SU-DHL-6 (cell line): ENCODE results near the gene PRSS58.

Experiments
- H2AFZ ChIP-seq: fragments of 200-600 bp; sonication (generic); 2 replicates; pipeline ENCODE4 v1.6.1; 2014; ENCODE audit warnings: low read depth, mild to moderate bottlenecking, moderate library complexity, mixed read lengths, antibody characterized with exemption, low read length; ENCODE audit not compliant: severe bottlenecking
- H3F3A ChIP-seq: fragments of 200-600 bp; shearing (Covaris generic); 2 replicates; pipeline ENCODE4 v1.6.0; 2016; ENCODE audit warnings: antibody characterized with exemption, mild to moderate bottlenecking; ENCODE audit not compliant: insufficient read depth
- H3K27ac ChIP-seq: fragments of 200-600 bp; sonication (generic); 2 replicates; pipeline ENCODE4 v1.5.1; 2016; ENCODE audit warnings: low read depth, mild to moderate bottlenecking, low read length, moderate library complexity, mixed read lengths
- H3K27me3 ChIP-seq: fragments of 200-600 bp; sonication (generic), shearing (Covaris generic); 2 replicates; pipeline ENCODE4 v1.6.0; 2014; ENCODE audit warnings: mild to moderate bottlenecking, low read length
- H3K36me3 ChIP-seq: fragments of 200-600 bp; sonication (generic); 2 replicates; pipeline ENCODE4 v1.6.1; 2014; ENCODE audit warnings: mild to moderate bottlenecking, low read length, mixed read lengths
- H3K4me2 ChIP-seq: fragments of 300-600, 200-600 bp; shearing (Covaris generic), sonication (generic); 2 replicates; pipeline ENCODE4 v1.6.0; 2014; ENCODE audit warnings: low read length, low read depth, mild to moderate bottlenecking; ENCODE audit not compliant: poor library complexity, severe bottlenecking
- H3K4me3 ChIP-seq: fragments of 200-600 bp; sonication (generic); 2 replicates; pipeline ENCODE4 v1.5.1; 2014; ENCODE audit warnings: antibody characterized with exemption, low read length, mild to moderate bottlenecking, mixed read lengths; ENCODE audit not compliant: insufficient read depth, poor library complexity, severe bottlenecking
- H3K79me2 ChIP-seq: fragments of 200-600 bp; sonication (generic); 2 replicates; pipeline ENCODE4 v1.6.1; 2014; ENCODE audit warnings: mild to moderate bottlenecking, low read length, moderate library complexity; ENCODE audit not compliant: insufficient read depth
- H3K9ac ChIP-seq: fragments of 200-600 bp; sonication (generic); 2 replicates; pipeline ENCODE4 v1.7.0; 2014; ENCODE audit warnings: mild to moderate bottlenecking, low read length
- H3K9me2 ChIP-seq: fragments of 200-600 bp; sonication (generic); replicated peaks from 2 replicates; pipeline ENCODE4 v1.6.1; 2014; ENCODE audit warnings: low read length; ENCODE audit not compliant: insufficient read depth
- H3K9me3 ChIP-seq: fragments of 200-600 bp; sonication (generic); 2 replicates; pipeline ENCODE4 v1.6.1; 2014; ENCODE audit warnings: low read length, mixed read lengths; ENCODE audit not compliant: insufficient read depth
- H4K20me1 ChIP-seq: fragments of 200-600 bp; sonication (generic); 2 replicates; pipeline ENCODE4 v1.6.1; 2014; ENCODE audit warnings: low read depth, mild to moderate bottlenecking, antibody characterized with exemption, low read length, moderate library complexity, mixed read lengths
- CTCF ChIP-seq: fragments of 200-600 bp; sonication (generic); IDR thresholded peaks from one replicate; pipeline ENCODE4 v1.5.1; 2017; ENCODE audit warnings: antibody characterized with exemption, mild to moderate bottlenecking, low read length, moderate library complexity; ENCODE audit not compliant: insufficient read depth, poor library complexity, severe bottlenecking
- EZH2phosphoT487 ChIP-seq: fragments of 200-600 bp; sonication (generic), shearing (Covaris generic); conservative IDR thresholded peaks from 2 replicates; pipeline ENCODE4 v1.6.1; 2018; ENCODE audit warnings: mild to moderate bottlenecking, antibody characterized with exemption, low read length, moderate library complexity, mixed read lengths

The PRSS58 gene

DNA sequence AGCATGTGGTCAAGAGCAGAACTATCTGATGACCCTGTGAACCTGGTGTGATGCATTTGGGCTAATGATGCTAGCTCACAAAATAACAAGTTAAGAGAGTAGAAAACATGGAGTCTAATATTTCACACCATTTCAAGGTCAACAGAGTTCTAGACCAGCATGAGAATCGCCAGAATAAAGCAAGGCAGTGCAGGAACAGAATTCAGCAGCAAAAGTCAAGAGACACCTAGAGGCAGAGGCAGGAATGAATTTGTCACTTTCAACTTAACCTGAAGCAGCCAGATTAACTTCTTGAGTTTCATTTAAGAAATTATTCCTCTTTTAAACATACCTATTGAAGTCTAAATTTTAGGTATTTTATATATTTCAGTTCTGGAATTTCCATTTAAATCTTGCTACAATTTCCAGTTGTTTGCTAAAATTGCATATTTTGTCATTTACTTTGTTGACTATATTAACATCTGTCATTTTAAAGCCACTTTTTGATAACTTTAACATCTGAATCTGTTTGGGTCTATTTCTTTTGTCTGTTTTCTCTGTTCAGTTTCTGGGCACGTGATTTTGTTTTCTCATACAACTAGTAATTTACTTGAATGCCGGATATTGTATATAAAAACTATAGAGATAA lies 44.2 kb upstream of the PRSS58 start:
- TF ChIP-seq CTCF (peak; percentile 67), EZH2phosphoT487 (no peak)
- Histone ChIP-seq H3K9ac (no peak overlapping the region), H3K4me2 (no peak overlapping the region), H2AFZ (no peak overlapping the region), H3K9me3 (no peaks in the 10 kb centered on the region), H4K20me1 (no peaks in the 10 kb centered on the region), H3K27me3 (no peaks in the 10 kb centered on the region), H3K27ac (no peak overlapping the region), H3F3A (no peaks in the 10 kb centered on the region), H3K9me2 (no peaks in the 10 kb centered on the region), H3K79me2 (no peaks in the 10 kb centered on the region), H3K4me3 (no peak overlapping the region), H3K36me3 (no peaks in the 10 kb centered on the region)

DNA sequence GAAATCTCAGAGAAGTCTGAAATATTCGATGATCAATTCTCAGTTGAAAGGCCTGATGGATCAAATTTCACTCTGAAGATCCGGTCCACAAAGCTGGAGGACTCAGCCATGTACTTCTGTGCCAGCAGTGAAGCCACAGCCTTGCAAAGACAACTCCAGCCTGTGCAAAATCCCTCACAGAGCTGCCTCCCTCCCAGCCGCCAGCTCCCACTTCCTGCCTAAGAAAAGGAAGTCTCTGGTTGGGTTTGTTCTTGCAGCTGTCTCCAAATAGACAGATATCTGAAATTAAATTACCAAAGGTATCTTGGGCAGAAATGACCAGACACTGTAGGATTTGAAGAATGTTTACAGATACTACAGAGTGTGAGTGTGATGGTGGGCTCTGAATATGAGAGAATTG lies 43.4 kb upstream of the PRSS58 start:
- no peaks in the 10 kb centered on the region for H3K36me3 ChIP-seq
- H3K9me3 ChIP-seq, result no peaks in the 10 kb centered on the region
- H3K9ac ChIP-seq, result no peak overlapping the region
- TF ChIP-seq CTCF (no peak), EZH2phosphoT487 (no peak)
- no peaks in the 10 kb centered on the region for H3F3A ChIP-seq
- no peaks in the 10 kb centered on the region for H4K20me1 ChIP-seq
- H2AFZ ChIP-seq, result no peak overlapping the region
- H3K4me2 ChIP-seq, result no peak overlapping the region
- no peaks in the 10 kb centered on the region for H3K27me3 ChIP-seq
- no peaks in the 10 kb centered on the region for H3K9me2 ChIP-seq
- no peak overlapping the region for H3K27ac ChIP-seq
- no peak overlapping the region for H3K4me3 ChIP-seq
- no peaks in the 10 kb centered on the region for H3K79me2 ChIP-seq

DNA sequence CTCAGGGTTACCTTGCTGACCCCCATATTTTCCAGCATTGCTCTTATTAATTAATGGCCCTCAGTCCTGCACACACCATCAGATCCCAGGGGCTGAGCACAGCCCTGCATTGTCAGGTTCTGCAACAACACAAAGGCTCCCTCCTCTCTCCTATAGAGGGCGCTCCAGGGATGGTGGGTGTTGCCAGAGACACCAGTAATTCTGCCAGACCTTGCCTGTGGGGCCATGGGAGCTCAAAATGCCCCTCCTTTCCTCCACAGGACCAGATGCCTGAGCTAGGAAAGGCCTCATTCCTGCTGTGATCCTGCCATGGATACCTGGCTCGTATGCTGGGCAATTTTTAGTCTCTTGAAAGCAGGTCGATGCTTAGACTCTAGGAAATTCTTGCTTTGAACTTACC lies 42.8 kb upstream of the PRSS58 start:
- no peak overlapping the region for H3K27ac ChIP-seq
- H3F3A ChIP-seq, result no peaks in the 10 kb centered on the region
- no peak overlapping the region for H3K4me2 ChIP-seq
- no peak overlapping the region for H3K4me3 ChIP-seq
- H3K9me3 ChIP-seq, result no peaks in the 10 kb centered on the region
- TF ChIP-seq EZH2phosphoT487, result no peak
- peak; percentile 13 for TF ChIP-seq CTCF
- H3K9me2 ChIP-seq, result no peaks in the 10 kb centered on the region
- no peak overlapping the region for H2AFZ ChIP-seq
- no peak overlapping the region for H3K9ac ChIP-seq
- no peaks in the 10 kb centered on the region for H4K20me1 ChIP-seq
- H3K36me3 ChIP-seq, result no peaks in the 10 kb centered on the region
- H3K27me3 ChIP-seq, result no peaks in the 10 kb centered on the region
- no peaks in the 10 kb centered on the region for H3K79me2 ChIP-seq
